GM21723 (cell line): ENCODE results near the gene FRMD6.
"Not testable (repeated sequence)": the region's sequence is repeated elsewhere in the genome, so short reads cannot be mapped to it uniquely, and the experiment has no call there.

Experiments used
- ATAC-seq: cut with Tn5 transposase; IDR thresholded peaks from one replicate; pipeline ENCODE4 v1.9.1; 2021; ENCODE audit warnings: mild to moderate bottlenecking, moderate library complexity; ENCODE audit not compliant: unreplicated experiment

The FRMD6 gene

GRCh38 chr14:51766586-51766985, 114.9 kb downstream of the FRMD6 start:
- ATAC-seq = not testable (repeated sequence)

- not testable (repeated sequence) for ATAC-seq
Observed at GRCh38 chr14:51769261-51769660, 117.6 kb downstream of the FRMD6 start.

- no peak for ATAC-seq
Observed at GRCh38 chr14:51774209-51774608, 122.5 kb downstream of the FRMD6 start.

DNA sequence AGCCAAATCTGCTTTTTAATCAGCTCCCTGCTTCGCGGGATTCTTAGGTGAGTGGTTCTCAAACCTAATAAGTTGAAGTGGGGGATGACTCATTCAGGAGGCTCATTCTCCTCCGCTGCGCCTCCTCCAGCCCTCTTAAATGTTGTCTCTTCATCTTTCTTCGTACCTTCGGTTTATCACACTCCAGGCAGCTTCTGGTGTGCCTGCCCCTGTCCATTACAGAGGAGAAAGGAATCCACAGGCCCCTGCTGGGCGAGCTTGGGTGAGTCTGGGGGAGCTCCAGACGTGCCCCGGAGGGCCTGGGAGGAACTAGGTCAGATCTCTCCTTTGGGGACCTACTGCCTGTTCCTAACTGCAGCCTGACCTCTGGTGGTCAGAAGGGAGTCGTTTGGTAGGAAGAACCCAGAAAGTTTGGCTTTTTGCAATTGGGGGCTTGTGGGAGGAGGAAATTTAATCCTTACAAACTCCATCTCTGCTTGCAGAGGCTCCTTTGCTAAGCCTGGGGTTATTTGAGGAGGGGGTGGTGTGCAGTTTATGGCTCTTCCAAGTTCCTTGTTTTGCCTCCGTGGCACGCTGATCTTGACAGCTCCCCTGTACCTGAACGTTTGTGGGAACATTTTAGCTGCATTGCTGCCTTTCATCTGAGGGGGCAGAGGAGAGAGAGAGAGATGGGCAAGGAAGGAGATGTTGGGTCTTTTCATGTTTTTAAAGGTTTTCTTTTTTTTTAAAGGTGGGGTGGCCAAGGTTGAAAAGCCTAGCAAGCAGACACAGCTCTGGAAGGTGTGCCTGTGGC, 124.6 kb downstream of the FRMD6 start:
- ATAC-seq = peak; percentile 65

DNA sequence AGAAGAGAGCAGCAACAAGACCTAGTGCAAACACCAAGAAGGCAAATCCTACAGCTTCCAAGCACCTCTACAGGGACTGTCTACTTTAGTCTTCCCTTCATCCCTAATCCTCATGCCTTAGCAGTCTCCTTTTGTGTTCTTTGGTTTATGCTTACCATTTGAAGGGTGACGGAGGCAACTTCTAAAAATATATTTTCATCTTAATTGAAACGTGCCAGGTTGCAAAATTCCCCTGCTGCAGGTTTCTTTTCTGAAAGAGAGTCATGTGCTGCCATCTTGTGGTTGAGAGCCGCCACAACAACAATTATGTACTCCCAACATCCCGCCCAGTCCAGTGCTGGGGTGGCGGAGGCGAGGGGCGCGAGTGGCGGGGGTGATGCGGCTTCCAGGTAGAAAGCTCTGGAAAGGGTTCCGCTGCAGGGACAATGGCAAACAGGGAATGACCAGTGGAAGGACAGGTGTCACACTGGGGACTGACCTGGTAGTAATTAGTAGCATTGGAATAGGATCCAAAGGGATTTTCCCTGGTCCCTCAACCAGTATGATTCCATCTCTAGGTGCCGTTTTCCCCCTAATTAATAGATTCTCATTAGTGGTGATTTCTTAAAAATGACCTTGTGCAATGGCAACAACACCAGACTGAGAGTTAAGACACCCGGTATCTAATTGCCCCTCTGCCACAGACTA, 128.4 kb downstream of the FRMD6 start:
- no peak for ATAC-seq
